IMR-90 (cell line): ENCODE results near the gene OPCML. TPM values are rescaled to one million over a fixed set of nuclear protein-coding genes. Genes with fewer than 3 reads are reported as not detected.

Experiments used
- ATAC-seq: fragments of 200-7000 bp; cut with Tn5 transposase; 2 replicates; pipeline ENCODE4 v1.9.1; 2020; ENCODE audit warnings: low read depth, mild to moderate bottlenecking, moderate library complexity
- BruUV-seq: library from RNA; stranded (reverse); fragments of 400-500 nt; replicated peaks from 2 replicates; lab custom pipeline; 2021; lab: Mats Ljungman, UMichigan
- CTCF ChIA-PET: fragments of 300-600 bp; formaldehyde crosslinking; extraction: SDS; loops from one replicate; lab custom pipeline; 2021; ENCODE audit warnings: antibody characterized with exemption; lab: Yijun Ruan, JAX
- POLR2A ChIA-PET: fragments of 300-600 bp; sonication (Branson Sonifier 250); formaldehyde crosslinking; loops from one replicate; lab custom pipeline; 2022; ENCODE audit warnings: antibody characterized with exemption; ENCODE audit not compliant: unreplicated experiment; lab: Charles Lee
- DNase-seq: peaks from one replicate; pipeline ENCODE4 v3.0.0; 2013
- H2AFZ ChIP-seq: replicated peaks from 2 replicates; pipeline ENCODE3; 2013; ENCODE audit warnings: low read length, mild to moderate bottlenecking; ENCODE audit not compliant: poor library complexity
- H2AK5ac ChIP-seq: 2 replicates; pipeline ENCODE4 v1.6.1; 2013; ENCODE audit warnings: low read depth, low read length, inconsistent platforms
- H2AK9ac ChIP-seq: replicated peaks from 2 replicates; pipeline ENCODE3; 2013; ENCODE audit warnings: mild to moderate bottlenecking, low read depth, low read length, moderate library complexity; ENCODE audit not compliant: poor library complexity
- H2BK120ac ChIP-seq: 2 replicates; pipeline ENCODE4 v1.6.1; 2013; ENCODE audit warnings: low read depth, low read length, inconsistent platforms
- H2BK15ac ChIP-seq: 3 replicates; pipeline ENCODE4 v1.6.1; 2013; ENCODE audit warnings: low read depth, low read length, inconsistent platforms
- H2BK20ac ChIP-seq: 2 replicates; pipeline ENCODE4 v1.6.1; 2013; ENCODE audit warnings: low read depth, mild to moderate bottlenecking, inconsistent platforms, low read length, moderate library complexity
- H2BK5ac ChIP-seq: 2 replicates; pipeline ENCODE4 v1.6.1; 2013; ENCODE audit warnings: mild to moderate bottlenecking, low read depth, low read length, inconsistent platforms; ENCODE audit not compliant: poor library complexity, severe bottlenecking
- H3K14ac ChIP-seq: replicated peaks from 2 replicates; pipeline ENCODE4 v1.6.1; 2013; ENCODE audit warnings: low read depth, low read length, inconsistent platforms
- H3K18ac ChIP-seq: 2 replicates; pipeline ENCODE4 v1.6.1; 2013; ENCODE audit warnings: low read depth, low read length, control low read depth
- H3K23ac ChIP-seq: 2 replicates; pipeline ENCODE4 v1.6.1; 2013; ENCODE audit warnings: low read depth, low read length, inconsistent platforms
- H3K27ac ChIP-seq: 2 replicates; pipeline ENCODE4 v1.5.1; 2013; ENCODE audit warnings: mild to moderate bottlenecking, control low read depth, low read length; ENCODE audit not compliant: insufficient read depth
- H3K27me3 ChIP-seq: 2 replicates; pipeline ENCODE4 v1.6.1; 2013; ENCODE audit warnings: low read length; ENCODE audit not compliant: control insufficient read depth, insufficient read depth
- H3K36me3 ChIP-seq: 2 replicates; pipeline ENCODE4 v1.6.1; 2013; ENCODE audit warnings: low read length, mixed read lengths; ENCODE audit not compliant: control insufficient read depth, insufficient read depth
- H3K4ac ChIP-seq: 2 replicates; pipeline ENCODE4 v1.6.1; 2013; ENCODE audit warnings: low read depth, low read length, inconsistent platforms
- H3K4me1 ChIP-seq: 2 replicates; pipeline ENCODE4 v1.6.1; 2013; ENCODE audit warnings: low read length, mixed read lengths; ENCODE audit not compliant: control insufficient read depth, insufficient read depth
- H3K4me2 ChIP-seq: 2 replicates; pipeline ENCODE4 v1.6.1; 2013; ENCODE audit warnings: low read depth, mild to moderate bottlenecking, control low read depth, low read length, moderate library complexity
- H3K4me3 ChIP-seq: 2 replicates; pipeline ENCODE4 v1.5.1; 2013; ENCODE audit warnings: low read depth, mild to moderate bottlenecking, control low read depth, low read length, moderate library complexity; ENCODE audit not compliant: insufficient read depth
- H3K56ac ChIP-seq: 2 replicates; pipeline ENCODE4 v1.6.1; 2013; ENCODE audit warnings: low read length, inconsistent platforms; ENCODE audit not compliant: insufficient read depth; ENCODE audit errors: extremely low read depth
- H3K79me1 ChIP-seq, 2 experiments: 2 replicates each; pipeline ENCODE4 v1.6.1; 2013; ENCODE audit warnings: low read length in 2 of 2, inconsistent platforms in 1 of 2, low read depth in 1 of 2
- H3K9ac ChIP-seq: 2 replicates; pipeline ENCODE4 v1.6.1; 2013; ENCODE audit warnings: low read depth, low read length, control low read depth
- H3K9me1 ChIP-seq: 2 replicates; pipeline ENCODE4 v1.6.1; 2013; ENCODE audit warnings: low read length, inconsistent platforms; ENCODE audit not compliant: insufficient read depth
- H3K9me3 ChIP-seq: 2 replicates; pipeline ENCODE4 v1.6.1; 2013; ENCODE audit warnings: low read length; ENCODE audit not compliant: control insufficient read depth, insufficient read depth
- H4K20me1 ChIP-seq: 2 replicates; pipeline ENCODE4 v1.6.1; 2013; ENCODE audit warnings: low read length, inconsistent platforms; ENCODE audit not compliant: insufficient read depth
- H4K5ac ChIP-seq: 2 replicates; pipeline ENCODE4 v1.6.1; 2013; ENCODE audit warnings: mild to moderate bottlenecking, low read depth, low read length, control low read depth
- H4K8ac ChIP-seq, 2 experiments: 2 replicates each; pipeline ENCODE4 v1.6.1; 2013; ENCODE audit warnings: low read depth in 2 of 2, low read length in 2 of 2, control low read depth in 1 of 2, inconsistent platforms in 1 of 2
- H4K91ac ChIP-seq: 2 replicates; pipeline ENCODE4 v1.6.1; 2013; ENCODE audit warnings: low read depth, low read length, inconsistent platforms; ENCODE audit not compliant: insufficient read depth
- MAFK ChIP-seq: IDR thresholded peaks from 2 replicates; pipeline ENCODE4 v1.6.1; 2012; ENCODE audit warnings: low read depth, low read length, improper control_type of control experiment
- POLR2A ChIP-seq: IDR thresholded peaks from 2 replicates; pipeline ENCODE4 v1.6.1; 2012; ENCODE audit warnings: mild to moderate bottlenecking, low read depth, low read length
- RFX5 ChIP-seq: IDR thresholded peaks from 2 replicates; pipeline ENCODE4 v1.8.0; 2012; ENCODE audit warnings: low read depth, mild to moderate bottlenecking, low read length, moderate library complexity
- WGBS, 2 experiments: methylation state at CpG; one replicate each; pipeline versions ENCODE4 v1.1.5 to v1.1.7; 2013; ENCODE audit warnings: missing lambda C conversion rate in 2 of 2; ENCODE audit not compliant: insufficient read length in 1 of 2; ENCODE audit errors: extremely low coverage in 2 of 2; 5-methylcytosine and 5-hydroxymethylcytosine counted together
- dilution Hi-C: fragments of 300-500 bp; cut with HindIII; formaldehyde crosslinking; loops from one replicate; pipeline ENCODE4 v1.14.3; 2018; ENCODE audit warnings: low sequenced_read_pairs; ENCODE audit not compliant: unreplicated experiment
- in situ Hi-C: fragments of 300-500 bp; cut with MboI; formaldehyde crosslinking; loops from 3 replicates; pipeline ENCODE4 v1.14.3; 2019; ENCODE audit warnings: low sequenced_read_pairs, inconsistent platforms, mixed read lengths
- intact Hi-C: fragments of 100-400 bp; cut with micrococcal nuclease; formaldehyde crosslinking; loops from 2 replicates; pipeline ENCODE4 v1.10.0; 2022
- polyA plus RNA-seq, 3 experiments: library from polyadenylated mRNA; depleted of rRNA; stranded (reverse); fragments of >200 nt; gene quantifications; 2 replicates each; pipeline ENCODE4 v1.2.3, GENCODE V29; 2012; ENCODE audit warnings: low replicate concordance in 1 of 3
- total RNA-seq: library from RNA; depleted of rRNA; stranded (reverse); fragments of >200 nt; gene quantifications from 2 replicates; pipeline ENCODE4 v1.2.3, GENCODE V29; 2012
- TF ChIP-seq, protein P1 (sequence below): fragments of 150-350 bp; IDR thresholded peaks from 2 replicates; pipeline ENCODE4 v1.6.1; 2017; ENCODE audit warnings: mild to moderate bottlenecking, antibody characterized with exemption, low read length, low read depth

OPCML gene
- total and polyA plus RNA-seq, 2 of the 4 experiments (the other 2 are of a cell fraction) = under 0.01 to 2.6 TPM

DNA sequence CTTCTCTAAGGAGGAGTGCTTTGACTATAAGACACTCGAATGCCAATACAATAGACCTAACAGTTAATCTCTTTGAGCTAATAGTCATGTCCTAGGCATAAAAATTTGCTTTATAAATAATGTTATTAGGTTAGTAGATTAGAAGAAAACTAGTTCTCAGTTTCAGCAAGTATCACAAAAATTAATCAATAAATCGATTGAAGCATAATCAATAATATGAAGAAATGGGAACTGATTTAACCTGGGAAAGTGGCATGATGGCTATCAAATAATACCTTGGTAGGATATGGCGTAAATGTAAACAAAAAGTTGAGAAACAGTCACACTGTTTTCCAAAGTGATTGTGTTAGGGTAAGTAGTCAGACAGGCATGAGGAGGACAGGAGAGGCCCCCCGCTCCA is 676.3 kb downstream of the OPCML start:
- ChIA-PET POLR2A (no interaction called here), CTCF (no interaction called here)
- no TSS peak for BruUV-seq
- Histone ChIP-seq H2BK20ac (no peak overlapping the region), H2AK5ac (no peak overlapping the region), H3K4me3 (no peak overlapping the region), H3K4ac (no peak overlapping the region), H3K27me3 (no peaks in the 10 kb centered on the region), H2AFZ (no peak overlapping the region), H4K5ac (no peak overlapping the region), H3K9me3 (no peaks in the 10 kb centered on the region), H3K56ac (no peak overlapping the region), H3K27ac (no peak overlapping the region), H2AK9ac (no peak overlapping the region), H2BK5ac (no peak overlapping the region), H4K20me1 (no peaks in the 10 kb centered on the region), H3K36me3 (no peaks in the 10 kb centered on the region), H4K91ac (no peak overlapping the region), H3K9me1 (no peaks in the 10 kb centered on the region), H3K18ac (no peak overlapping the region), H3K9ac (no peak overlapping the region), H2BK15ac (no peak overlapping the region), H3K4me1 (no peaks in the 10 kb centered on the region), H3K23ac (no peak overlapping the region), H3K4me2 (no peak overlapping the region), H3K14ac (no peak overlapping the region), H3K79me1 (no peaks in the 10 kb centered on the region), H4K8ac (no peak overlapping the region), H2BK120ac (no peak overlapping the region)
- DNase-seq (no peak), ATAC-seq (no peak)
- dilution Hi-C loops (no loop called here), intact Hi-C loops (no loop called here), in situ Hi-C loops (no loop called here)
- no CpG with 5 or more reads among the region's 4 CpGs for WGBS, 2 experiments
- TF ChIP-seq RFX5 (no peak), POLR2A (no peak), MAFK (no peak)
- TF ChIP-seq, protein P1, sequence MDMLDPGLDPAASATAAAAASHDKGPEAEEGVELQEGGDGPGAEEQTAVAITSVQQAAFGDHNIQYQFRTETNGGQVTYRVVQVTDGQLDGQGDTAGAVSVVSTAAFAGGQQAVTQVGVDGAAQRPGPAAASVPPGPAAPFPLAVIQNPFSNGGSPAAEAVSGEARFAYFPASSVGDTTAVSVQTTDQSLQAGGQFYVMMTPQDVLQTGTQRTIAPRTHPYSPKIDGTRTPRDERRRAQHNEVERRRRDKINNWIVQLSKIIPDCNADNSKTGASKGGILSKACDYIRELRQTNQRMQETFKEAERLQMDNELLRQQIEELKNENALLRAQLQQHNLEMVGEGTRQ = no peak
